ENCODE results near the gene SINHCAF. TPM values are rescaled to one million over a fixed set of nuclear protein-coding genes. Genes with fewer than 3 reads are reported as not detected.
A peak's percentile ranks its signal among the peaks of the same experiment; 100 is the strongest.

SINHCAF gene
- total and polyA plus RNA-seq, 9 of the 15 experiments (the other 6 are each of a cell fraction or from before 2014, with no cell fraction given), result 73.2 to 185 (median 110) TPM

DNA sequence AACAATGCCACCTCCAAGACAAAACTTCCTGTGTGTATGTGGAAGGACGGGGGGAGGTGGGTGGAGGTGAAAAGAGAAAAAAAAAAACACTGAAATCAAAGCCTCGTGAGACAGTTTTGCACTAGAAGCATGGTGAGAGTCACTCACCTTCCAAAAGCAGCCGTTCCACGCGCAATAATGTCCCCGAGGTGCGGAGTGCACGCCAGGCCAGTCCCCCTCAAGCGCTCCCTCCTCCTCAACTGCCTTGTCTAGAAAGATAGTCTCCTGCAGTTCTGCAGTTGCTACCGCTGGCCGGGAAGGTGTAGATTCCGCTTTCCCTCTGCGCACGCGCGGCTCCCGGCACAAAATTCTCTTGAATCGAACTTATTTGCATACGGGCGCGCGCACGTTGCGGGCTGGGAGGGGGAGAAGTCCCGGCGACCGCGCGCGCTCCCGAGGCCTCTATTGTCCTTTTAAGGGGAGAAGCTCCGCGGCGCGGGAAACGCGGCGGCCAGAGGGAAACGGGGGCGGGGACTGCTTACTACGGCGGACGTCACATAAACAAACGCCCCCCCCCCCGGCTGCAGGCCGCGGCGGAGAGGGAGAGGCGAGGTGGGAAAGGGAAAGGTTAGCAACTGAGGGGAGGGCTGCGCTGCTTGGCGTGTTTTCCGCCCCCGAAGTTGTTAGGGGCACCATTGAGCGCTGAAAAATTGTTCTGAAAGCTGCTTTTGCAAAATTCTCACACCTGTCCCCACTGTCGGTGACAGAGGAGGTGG is at the start of gene SINHCAF (continued):
- TF ChIP-seq, protein P1, sequence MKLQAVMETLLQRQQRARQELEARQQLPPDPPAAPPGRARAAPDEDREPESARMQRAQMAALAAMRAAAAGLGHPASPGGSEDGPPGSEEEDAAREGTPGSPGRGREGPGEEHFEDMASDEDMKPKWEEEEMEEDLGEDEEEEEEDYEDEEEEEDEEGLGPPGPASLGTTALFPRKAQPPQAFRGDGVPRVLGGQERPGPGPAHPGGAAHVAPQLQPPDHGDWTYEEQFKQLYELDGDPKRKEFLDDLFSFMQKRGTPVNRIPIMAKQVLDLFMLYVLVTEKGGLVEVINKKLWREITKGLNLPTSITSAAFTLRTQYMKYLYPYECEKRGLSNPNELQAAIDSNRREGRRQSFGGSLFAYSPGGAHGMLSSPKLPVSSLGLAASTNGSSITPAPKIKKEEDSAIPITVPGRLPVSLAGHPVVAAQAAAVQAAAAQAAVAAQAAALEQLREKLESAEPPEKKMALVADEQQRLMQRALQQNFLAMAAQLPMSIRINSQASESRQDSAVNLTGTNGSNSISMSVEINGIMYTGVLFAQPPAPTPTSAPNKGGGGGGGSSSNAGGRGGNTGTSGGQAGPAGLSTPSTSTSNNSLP (IDR thresholded peaks at IDR 0.05; ENCODE audit: borderline replicate concordance, low read depth, low read length), result no peak
- TF ChIP-seq MTA2 (IDR thresholded peaks at IDR 0.05; ENCODE audit: low read depth), result peak; percentile 63
- TF ChIP-seq, protein P2, sequence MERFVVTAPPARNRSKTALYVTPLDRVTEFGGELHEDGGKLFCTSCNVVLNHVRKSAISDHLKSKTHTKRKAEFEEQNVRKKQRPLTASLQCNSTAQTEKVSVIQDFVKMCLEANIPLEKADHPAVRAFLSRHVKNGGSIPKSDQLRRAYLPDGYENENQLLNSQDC (CRISPR knock-in tag; IDR thresholded peaks at IDR 0.05), result peak; percentile 88
- TF ChIP-seq, protein P3, sequence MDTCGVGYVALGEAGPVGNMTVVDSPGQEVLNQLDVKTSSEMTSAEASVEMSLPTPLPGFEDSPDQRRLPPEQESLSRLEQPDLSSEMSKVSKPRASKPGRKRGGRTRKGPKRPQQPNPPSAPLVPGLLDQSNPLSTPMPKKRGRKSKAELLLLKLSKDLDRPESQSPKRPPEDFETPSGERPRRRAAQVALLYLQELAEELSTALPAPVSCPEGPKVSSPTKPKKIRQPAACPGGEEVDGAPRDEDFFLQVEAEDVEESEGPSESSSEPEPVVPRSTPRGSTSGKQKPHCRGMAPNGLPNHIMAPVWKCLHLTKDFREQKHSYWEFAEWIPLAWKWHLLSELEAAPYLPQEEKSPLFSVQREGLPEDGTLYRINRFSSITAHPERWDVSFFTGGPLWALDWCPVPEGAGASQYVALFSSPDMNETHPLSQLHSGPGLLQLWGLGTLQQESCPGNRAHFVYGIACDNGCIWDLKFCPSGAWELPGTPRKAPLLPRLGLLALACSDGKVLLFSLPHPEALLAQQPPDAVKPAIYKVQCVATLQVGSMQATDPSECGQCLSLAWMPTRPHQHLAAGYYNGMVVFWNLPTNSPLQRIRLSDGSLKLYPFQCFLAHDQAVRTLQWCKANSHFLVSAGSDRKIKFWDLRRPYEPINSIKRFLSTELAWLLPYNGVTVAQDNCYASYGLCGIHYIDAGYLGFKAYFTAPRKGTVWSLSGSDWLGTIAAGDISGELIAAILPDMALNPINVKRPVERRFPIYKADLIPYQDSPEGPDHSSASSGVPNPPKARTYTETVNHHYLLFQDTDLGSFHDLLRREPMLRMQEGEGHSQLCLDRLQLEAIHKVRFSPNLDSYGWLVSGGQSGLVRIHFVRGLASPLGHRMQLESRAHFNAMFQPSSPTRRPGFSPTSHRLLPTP (IDR thresholded peaks at IDR 0.05; ENCODE audit: borderline replicate concordance, extremely low read depth, insufficient read length), result no peak
- TF ChIP-seq BRD9 (IDR thresholded peaks at IDR 0.05; ENCODE audit: low read depth, partially characterized antibody), result peak; percentile 5
- TF ChIP-seq, protein P4, sequence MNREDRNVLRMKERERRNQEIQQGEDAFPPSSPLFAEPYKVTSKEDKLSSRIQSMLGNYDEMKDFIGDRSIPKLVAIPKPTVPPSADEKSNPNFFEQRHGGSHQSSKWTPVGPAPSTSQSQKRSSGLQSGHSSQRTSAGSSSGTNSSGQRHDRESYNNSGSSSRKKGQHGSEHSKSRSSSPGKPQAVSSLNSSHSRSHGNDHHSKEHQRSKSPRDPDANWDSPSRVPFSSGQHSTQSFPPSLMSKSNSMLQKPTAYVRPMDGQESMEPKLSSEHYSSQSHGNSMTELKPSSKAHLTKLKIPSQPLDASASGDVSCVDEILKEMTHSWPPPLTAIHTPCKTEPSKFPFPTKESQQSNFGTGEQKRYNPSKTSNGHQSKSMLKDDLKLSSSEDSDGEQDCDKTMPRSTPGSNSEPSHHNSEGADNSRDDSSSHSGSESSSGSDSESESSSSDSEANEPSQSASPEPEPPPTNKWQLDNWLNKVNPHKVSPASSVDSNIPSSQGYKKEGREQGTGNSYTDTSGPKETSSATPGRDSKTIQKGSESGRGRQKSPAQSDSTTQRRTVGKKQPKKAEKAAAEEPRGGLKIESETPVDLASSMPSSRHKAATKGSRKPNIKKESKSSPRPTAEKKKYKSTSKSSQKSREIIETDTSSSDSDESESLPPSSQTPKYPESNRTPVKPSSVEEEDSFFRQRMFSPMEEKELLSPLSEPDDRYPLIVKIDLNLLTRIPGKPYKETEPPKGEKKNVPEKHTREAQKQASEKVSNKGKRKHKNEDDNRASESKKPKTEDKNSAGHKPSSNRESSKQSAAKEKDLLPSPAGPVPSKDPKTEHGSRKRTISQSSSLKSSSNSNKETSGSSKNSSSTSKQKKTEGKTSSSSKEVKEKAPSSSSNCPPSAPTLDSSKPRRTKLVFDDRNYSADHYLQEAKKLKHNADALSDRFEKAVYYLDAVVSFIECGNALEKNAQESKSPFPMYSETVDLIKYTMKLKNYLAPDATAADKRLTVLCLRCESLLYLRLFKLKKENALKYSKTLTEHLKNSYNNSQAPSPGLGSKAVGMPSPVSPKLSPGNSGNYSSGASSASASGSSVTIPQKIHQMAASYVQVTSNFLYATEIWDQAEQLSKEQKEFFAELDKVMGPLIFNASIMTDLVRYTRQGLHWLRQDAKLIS (CRISPR knock-in tag; IDR thresholded peaks at IDR 0.05), result peak; percentile 92
- TF ChIP-seq SETDB1 (IDR thresholded peaks at IDR 0.05; ENCODE audit: low read length), result no peak
- TF ChIP-seq ZFP36 (IDR thresholded peaks at IDR 0.05; ENCODE audit: low read depth, low read length, partially characterized antibody), result peak; percentile 25
- no peak for TF ChIP-seq YBX1 (IDR thresholded peaks at IDR 0.05)
- TF ChIP-seq, protein P5, sequence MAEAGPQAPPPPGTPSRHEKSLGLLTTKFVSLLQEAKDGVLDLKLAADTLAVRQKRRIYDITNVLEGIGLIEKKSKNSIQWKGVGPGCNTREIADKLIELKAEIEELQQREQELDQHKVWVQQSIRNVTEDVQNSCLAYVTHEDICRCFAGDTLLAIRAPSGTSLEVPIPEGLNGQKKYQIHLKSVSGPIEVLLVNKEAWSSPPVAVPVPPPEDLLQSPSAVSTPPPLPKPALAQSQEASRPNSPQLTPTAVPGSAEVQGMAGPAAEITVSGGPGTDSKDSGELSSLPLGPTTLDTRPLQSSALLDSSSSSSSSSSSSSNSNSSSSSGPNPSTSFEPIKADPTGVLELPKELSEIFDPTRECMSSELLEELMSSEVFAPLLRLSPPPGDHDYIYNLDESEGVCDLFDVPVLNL (CRISPR knock-in tag; IDR thresholded peaks at IDR 0.05; ENCODE audit: low read depth), result 0 out of 2 replicates have a peak, but pooled peaks have one; percentile 70
- TF ChIP-seq PHF8 (IDR thresholded peaks at IDR 0.05; ENCODE audit: borderline replicate concordance, low read length), result peak; percentile 86; the same call in 1 of the 2 replicates
- no peak for TF ChIP-seq TSC22D4 (tag; IDR thresholded peaks at IDR 0.05)
- TF ChIP-seq, protein P6, sequence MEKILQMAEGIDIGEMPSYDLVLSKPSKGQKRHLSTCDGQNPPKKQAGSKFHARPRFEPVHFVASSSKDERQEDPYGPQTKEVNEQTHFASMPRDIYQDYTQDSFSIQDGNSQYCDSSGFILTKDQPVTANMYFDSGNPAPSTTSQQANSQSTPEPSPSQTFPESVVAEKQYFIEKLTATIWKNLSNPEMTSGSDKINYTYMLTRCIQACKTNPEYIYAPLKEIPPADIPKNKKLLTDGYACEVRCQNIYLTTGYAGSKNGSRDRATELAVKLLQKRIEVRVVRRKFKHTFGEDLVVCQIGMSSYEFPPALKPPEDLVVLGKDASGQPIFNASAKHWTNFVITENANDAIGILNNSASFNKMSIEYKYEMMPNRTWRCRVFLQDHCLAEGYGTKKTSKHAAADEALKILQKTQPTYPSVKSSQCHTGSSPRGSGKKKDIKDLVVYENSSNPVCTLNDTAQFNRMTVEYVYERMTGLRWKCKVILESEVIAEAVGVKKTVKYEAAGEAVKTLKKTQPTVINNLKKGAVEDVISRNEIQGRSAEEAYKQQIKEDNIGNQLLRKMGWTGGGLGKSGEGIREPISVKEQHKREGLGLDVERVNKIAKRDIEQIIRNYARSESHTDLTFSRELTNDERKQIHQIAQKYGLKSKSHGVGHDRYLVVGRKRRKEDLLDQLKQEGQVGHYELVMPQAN (IDR thresholded peaks at IDR 0.05; ENCODE audit: borderline replicate concordance), result peak; percentile 69; the same call in 1 of the 2 replicates

All from K562 (cell line).